GM19395 (cell line): ENCODE results near the gene CUL9.

ENCODE experiments used
- ATAC-seq: cut with Tn5 transposase; IDR thresholded peaks from one replicate; pipeline ENCODE4 v1.9.1; 2021; ENCODE audit warnings: mild to moderate bottlenecking, moderate library complexity; ENCODE audit not compliant: unreplicated experiment

Gene CUL9

GRCh38 chr6:43269273-43270007 is 87.4 kb downstream of the CUL9 start:
- no peak for ATAC-seq

GRCh38 chr6:43271103-43271815 is 89.3 kb downstream of the CUL9 start:
- ATAC-seq: no peak

DNA sequence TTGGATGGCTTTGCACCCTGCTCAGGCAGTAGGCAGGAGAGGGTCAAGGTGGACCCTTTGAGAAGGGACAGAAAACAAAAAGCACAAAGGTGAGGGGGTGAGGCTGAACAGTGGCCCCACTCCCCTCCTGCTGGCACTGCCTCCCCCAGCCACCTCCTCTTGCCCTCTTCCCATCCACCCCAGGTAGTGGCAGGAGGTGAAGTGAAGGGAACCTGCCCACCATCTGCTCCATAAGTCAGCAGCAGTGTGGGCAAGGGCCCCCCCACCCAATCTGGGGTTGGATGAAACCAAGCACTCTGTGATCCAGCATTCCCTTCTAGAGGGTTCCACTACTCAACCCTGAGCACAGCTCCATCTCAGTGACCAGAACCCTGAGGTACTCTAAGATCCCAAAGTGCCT is 89.9 kb downstream of the CUL9 start:
- ATAC-seq: no peak

DNA sequence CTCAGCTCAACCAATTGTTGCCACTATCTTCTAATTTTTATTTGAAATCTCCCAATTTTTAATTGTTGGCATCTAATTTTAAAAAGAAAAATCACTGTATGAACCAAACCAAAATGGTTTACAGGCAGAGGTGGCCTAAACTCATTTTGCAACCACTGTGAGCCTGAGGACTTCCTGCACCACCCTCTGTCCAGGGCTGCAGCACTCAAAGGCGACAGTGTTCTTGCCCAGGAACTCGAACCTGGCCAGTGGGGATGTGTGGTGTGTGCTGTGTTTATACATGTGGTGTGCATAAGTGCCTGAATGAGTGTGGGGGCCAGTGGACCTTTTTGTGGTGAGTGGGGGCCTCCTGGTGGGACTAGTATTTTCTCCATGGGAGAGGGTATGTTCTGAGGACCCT is 91.7 kb downstream of the CUL9 start:
- ATAC-seq: no peak
